ENCODE data around the gene LSG1. TPM values are rescaled to one million over a fixed set of nuclear protein-coding genes. Genes with fewer than 3 reads are reported as not detected.

The LSG1 gene
- total RNA-seq, 1 donor from 2014 or later, result 26.1 TPM

- DNase-seq (ENCODE audit: low read depth), result no peak
- no peaks in the 10 kb centered on the region for H3K27me3 ChIP-seq (ENCODE audit: control insufficient read depth, insufficient read depth, low read length)
- H3K4me3 ChIP-seq (ENCODE audit: low read depth, low read length), result no peak overlapping the region
- no peaks in the 10 kb centered on the region for H3K36me3 ChIP-seq (ENCODE audit: control insufficient read depth, insufficient read depth, low read length)
- peak; percentile 43 for TF ChIP-seq CTCF (IDR thresholded peaks at IDR 0.05; ENCODE audit: insufficient read depth, low read length, poor library complexity, severe bottlenecking)
These were observed 67.2 kb downstream of the LSG1 start for GRCh38 chr3:194604837-194605236.

- Histone ChIP-seq H3K36me3 (ENCODE audit: control insufficient read depth, insufficient read depth, low read length) (no peaks in the 10 kb centered on the region), H3K27me3 (ENCODE audit: control insufficient read depth, insufficient read depth, low read length) (no peaks in the 10 kb centered on the region), H3K4me3 (ENCODE audit: low read depth, low read length) (no peak overlapping the region)
- DNase-seq (ENCODE audit: low read depth), result no peak
- TF ChIP-seq CTCF (IDR thresholded peaks at IDR 0.05; ENCODE audit: insufficient read depth, low read length, poor library complexity, severe bottlenecking), result no peak
These were observed 67.9 kb downstream of the LSG1 start for GRCh38 chr3:194604126-194604525.

- no peak overlapping the region for H3K4me3 ChIP-seq (ENCODE audit: low read depth, low read length)
- no peaks in the 10 kb centered on the region for H3K36me3 ChIP-seq (ENCODE audit: control insufficient read depth, insufficient read depth, low read length)
- DNase-seq (ENCODE audit: low read depth), result no peak
- no peak for TF ChIP-seq CTCF (IDR thresholded peaks at IDR 0.05; ENCODE audit: insufficient read depth, low read length, poor library complexity, severe bottlenecking)
- no peaks in the 10 kb centered on the region for H3K27me3 ChIP-seq (ENCODE audit: control insufficient read depth, insufficient read depth, low read length)
These were observed 69.3 kb downstream of the LSG1 start for GRCh38 chr3:194602669-194603171.

- TF ChIP-seq CTCF (IDR thresholded peaks at IDR 0.05; ENCODE audit: insufficient read depth, low read length, poor library complexity, severe bottlenecking), result no peak
- no peak overlapping the region for H3K4me3 ChIP-seq (ENCODE audit: low read depth, low read length)
- DNase-seq (ENCODE audit: low read depth), result peak; percentile 82
- no peaks in the 10 kb centered on the region for H3K27me3 ChIP-seq (ENCODE audit: control insufficient read depth, insufficient read depth, low read length)
- H3K36me3 ChIP-seq (ENCODE audit: control insufficient read depth, insufficient read depth, low read length), result no peaks in the 10 kb centered on the region
These were observed 73.0 kb downstream of the LSG1 start for GRCh38 chr3:194598771-194599557.

GRCh38 chr3:194596906-194597305 is 75.1 kb downstream of the LSG1 start:
- H3K4me3 ChIP-seq (ENCODE audit: low read depth, low read length), result no peak overlapping the region
- DNase-seq (ENCODE audit: low read depth), result no peak
- no peaks in the 10 kb centered on the region for H3K36me3 ChIP-seq (ENCODE audit: control insufficient read depth, insufficient read depth, low read length)
- H3K27me3 ChIP-seq (ENCODE audit: control insufficient read depth, insufficient read depth, low read length), result no peaks in the 10 kb centered on the region
- no peak for TF ChIP-seq CTCF (IDR thresholded peaks at IDR 0.05; ENCODE audit: insufficient read depth, low read length, poor library complexity, severe bottlenecking)

Measured in kidney epithelial cell (primary cell).